ENCODE data around the gene RUNX3.

Gene RUNX3

GRCh38 chr1:24951337-24951736 is 21.3 kb upstream of the RUNX3 start:
- no peak for TF ChIP-seq CTCF (IDR thresholded peaks at IDR 0.05; ENCODE audit: extremely low read depth, missing control alignments)
- no peak for DNase-seq (ENCODE audit: low spot score)

- no peak for DNase-seq (ENCODE audit: low spot score)
- TF ChIP-seq CTCF (IDR thresholded peaks at IDR 0.05; ENCODE audit: extremely low read depth, missing control alignments) = no peak
Observed at GRCh38 chr1:24949331-24949881, 19.3 kb upstream of the RUNX3 start.

GRCh38 chr1:24948079-24948827 is 18.2 kb upstream of the RUNX3 start:
- DNase-seq (ENCODE audit: low spot score) = no peak
- no peak for TF ChIP-seq CTCF (IDR thresholded peaks at IDR 0.05; ENCODE audit: extremely low read depth, missing control alignments)

- DNase-seq (ENCODE audit: low spot score) = peak; percentile 86
- TF ChIP-seq CTCF (IDR thresholded peaks at IDR 0.05; ENCODE audit: extremely low read depth, missing control alignments) = no peak
Observed at GRCh38 chr1:24946861-24947658, 17.0 kb upstream of the RUNX3 start.

GRCh38 chr1:24945354-24946326 is 15.6 kb upstream of the RUNX3 start:
- TF ChIP-seq CTCF (IDR thresholded peaks at IDR 0.05; ENCODE audit: extremely low read depth, missing control alignments) = no peak
- DNase-seq (ENCODE audit: low spot score) = no peak

GRCh38 chr1:24944318-24944717 is 14.2 kb upstream of the RUNX3 start:
- no peak for DNase-seq (ENCODE audit: low spot score)
- no peak for TF ChIP-seq CTCF (IDR thresholded peaks at IDR 0.05; ENCODE audit: extremely low read depth, missing control alignments)
